IMR-90 (cell line): Measurements from ENCODE around the gene PLVAP. TPM values are rescaled to one million over a fixed set of nuclear protein-coding genes. Genes with fewer than 3 reads are reported as not detected.

Source experiments
- ATAC-seq: fragments of 200-7000 bp; cut with Tn5 transposase; 2 replicates; pipeline ENCODE4 v1.9.1; 2020; ENCODE audit warnings: low read depth, mild to moderate bottlenecking, moderate library complexity
- BruUV-seq: library from RNA; stranded (reverse); fragments of 400-500 nt; replicated peaks from 2 replicates; lab custom pipeline; 2021; lab: Mats Ljungman, UMichigan
- CTCF ChIA-PET: fragments of 300-600 bp; formaldehyde crosslinking; extraction: SDS; loops from one replicate; lab custom pipeline; 2021; ENCODE audit warnings: antibody characterized with exemption; lab: Yijun Ruan, JAX
- POLR2A ChIA-PET: fragments of 300-600 bp; sonication (Branson Sonifier 250); formaldehyde crosslinking; loops from one replicate; lab custom pipeline; 2022; ENCODE audit warnings: antibody characterized with exemption; ENCODE audit not compliant: unreplicated experiment; lab: Charles Lee
- DNase-seq: peaks from one replicate; pipeline ENCODE4 v3.0.0; 2013
- H2AFZ ChIP-seq: replicated peaks from 2 replicates; pipeline ENCODE3; 2013; ENCODE audit warnings: low read length, mild to moderate bottlenecking; ENCODE audit not compliant: poor library complexity
- H2AK5ac ChIP-seq: 2 replicates; pipeline ENCODE4 v1.6.1; 2013; ENCODE audit warnings: low read depth, low read length, inconsistent platforms
- H2AK9ac ChIP-seq: replicated peaks from 2 replicates; pipeline ENCODE3; 2013; ENCODE audit warnings: mild to moderate bottlenecking, low read depth, low read length, moderate library complexity; ENCODE audit not compliant: poor library complexity
- H2BK120ac ChIP-seq: 2 replicates; pipeline ENCODE4 v1.6.1; 2013; ENCODE audit warnings: low read depth, low read length, inconsistent platforms
- H2BK15ac ChIP-seq: 3 replicates; pipeline ENCODE4 v1.6.1; 2013; ENCODE audit warnings: low read depth, low read length, inconsistent platforms
- H2BK20ac ChIP-seq: 2 replicates; pipeline ENCODE4 v1.6.1; 2013; ENCODE audit warnings: low read depth, mild to moderate bottlenecking, inconsistent platforms, low read length, moderate library complexity
- H2BK5ac ChIP-seq: 2 replicates; pipeline ENCODE4 v1.6.1; 2013; ENCODE audit warnings: mild to moderate bottlenecking, low read depth, low read length, inconsistent platforms; ENCODE audit not compliant: poor library complexity, severe bottlenecking
- H3K14ac ChIP-seq: replicated peaks from 2 replicates; pipeline ENCODE4 v1.6.1; 2013; ENCODE audit warnings: low read depth, low read length, inconsistent platforms
- H3K18ac ChIP-seq: 2 replicates; pipeline ENCODE4 v1.6.1; 2013; ENCODE audit warnings: low read depth, low read length, control low read depth
- H3K23ac ChIP-seq: 2 replicates; pipeline ENCODE4 v1.6.1; 2013; ENCODE audit warnings: low read depth, low read length, inconsistent platforms
- H3K27ac ChIP-seq: 2 replicates; pipeline ENCODE4 v1.5.1; 2013; ENCODE audit warnings: mild to moderate bottlenecking, control low read depth, low read length; ENCODE audit not compliant: insufficient read depth
- H3K27me3 ChIP-seq: 2 replicates; pipeline ENCODE4 v1.6.1; 2013; ENCODE audit warnings: low read length; ENCODE audit not compliant: control insufficient read depth, insufficient read depth
- H3K36me3 ChIP-seq: 2 replicates; pipeline ENCODE4 v1.6.1; 2013; ENCODE audit warnings: low read length, mixed read lengths; ENCODE audit not compliant: control insufficient read depth, insufficient read depth
- H3K4ac ChIP-seq: 2 replicates; pipeline ENCODE4 v1.6.1; 2013; ENCODE audit warnings: low read depth, low read length, inconsistent platforms
- H3K4me1 ChIP-seq: 2 replicates; pipeline ENCODE4 v1.6.1; 2013; ENCODE audit warnings: low read length, mixed read lengths; ENCODE audit not compliant: control insufficient read depth, insufficient read depth
- H3K4me2 ChIP-seq: 2 replicates; pipeline ENCODE4 v1.6.1; 2013; ENCODE audit warnings: low read depth, mild to moderate bottlenecking, control low read depth, low read length, moderate library complexity
- H3K4me3 ChIP-seq: 2 replicates; pipeline ENCODE4 v1.5.1; 2013; ENCODE audit warnings: low read depth, mild to moderate bottlenecking, control low read depth, low read length, moderate library complexity; ENCODE audit not compliant: insufficient read depth
- H3K56ac ChIP-seq: 2 replicates; pipeline ENCODE4 v1.6.1; 2013; ENCODE audit warnings: low read length, inconsistent platforms; ENCODE audit not compliant: insufficient read depth; ENCODE audit errors: extremely low read depth
- H3K79me1 ChIP-seq, 2 experiments: 2 replicates each; pipeline ENCODE4 v1.6.1; 2013; ENCODE audit warnings: low read length in 2 of 2, inconsistent platforms in 1 of 2, low read depth in 1 of 2
- H3K9ac ChIP-seq: 2 replicates; pipeline ENCODE4 v1.6.1; 2013; ENCODE audit warnings: low read depth, low read length, control low read depth
- H3K9me1 ChIP-seq: 2 replicates; pipeline ENCODE4 v1.6.1; 2013; ENCODE audit warnings: low read length, inconsistent platforms; ENCODE audit not compliant: insufficient read depth
- H3K9me3 ChIP-seq: 2 replicates; pipeline ENCODE4 v1.6.1; 2013; ENCODE audit warnings: low read length; ENCODE audit not compliant: control insufficient read depth, insufficient read depth
- H4K20me1 ChIP-seq: 2 replicates; pipeline ENCODE4 v1.6.1; 2013; ENCODE audit warnings: low read length, inconsistent platforms; ENCODE audit not compliant: insufficient read depth
- H4K5ac ChIP-seq: 2 replicates; pipeline ENCODE4 v1.6.1; 2013; ENCODE audit warnings: mild to moderate bottlenecking, low read depth, low read length, control low read depth
- H4K8ac ChIP-seq, 2 experiments: 2 replicates each; pipeline ENCODE4 v1.6.1; 2013; ENCODE audit warnings: low read depth in 2 of 2, low read length in 2 of 2, control low read depth in 1 of 2, inconsistent platforms in 1 of 2
- H4K91ac ChIP-seq: 2 replicates; pipeline ENCODE4 v1.6.1; 2013; ENCODE audit warnings: low read depth, low read length, inconsistent platforms; ENCODE audit not compliant: insufficient read depth
- CEBPB ChIP-seq: IDR thresholded peaks from 2 replicates; pipeline ENCODE4 v1.6.1; 2012; ENCODE audit warnings: low read depth, low read length, improper control_type of control experiment
- RAD21 ChIP-seq: IDR thresholded peaks from 2 replicates; pipeline ENCODE4 v1.6.1; 2012; ENCODE audit warnings: low read length, improper control_type of control experiment
- WGBS, 2 experiments: methylation state at CpG; one replicate each; pipeline versions ENCODE4 v1.1.5 to v1.1.7; 2013; ENCODE audit warnings: missing lambda C conversion rate in 2 of 2; ENCODE audit not compliant: insufficient read length in 1 of 2; ENCODE audit errors: extremely low coverage in 2 of 2; 5-methylcytosine and 5-hydroxymethylcytosine counted together
- dilution Hi-C: fragments of 300-500 bp; cut with HindIII; formaldehyde crosslinking; loops from one replicate; pipeline ENCODE4 v1.14.3; 2018; ENCODE audit warnings: low sequenced_read_pairs; ENCODE audit not compliant: unreplicated experiment
- in situ Hi-C: fragments of 300-500 bp; cut with MboI; formaldehyde crosslinking; loops from 3 replicates; pipeline ENCODE4 v1.14.3; 2019; ENCODE audit warnings: low sequenced_read_pairs, inconsistent platforms, mixed read lengths
- intact Hi-C: fragments of 100-400 bp; cut with micrococcal nuclease; formaldehyde crosslinking; loops from 2 replicates; pipeline ENCODE4 v1.10.0; 2022
- polyA plus RNA-seq, 3 experiments: library from polyadenylated mRNA; depleted of rRNA; stranded (reverse); fragments of >200 nt; gene quantifications; 2 replicates each; pipeline ENCODE4 v1.2.3, GENCODE V29; 2012; ENCODE audit warnings: low replicate concordance in 1 of 3
- total RNA-seq: library from RNA; depleted of rRNA; stranded (reverse); fragments of >200 nt; gene quantifications from 2 replicates; pipeline ENCODE4 v1.2.3, GENCODE V29; 2012

PLVAP gene
- total and polyA plus RNA-seq, 2 of the 4 experiments (the other 2 are of a cell fraction) = not detected

DNA sequence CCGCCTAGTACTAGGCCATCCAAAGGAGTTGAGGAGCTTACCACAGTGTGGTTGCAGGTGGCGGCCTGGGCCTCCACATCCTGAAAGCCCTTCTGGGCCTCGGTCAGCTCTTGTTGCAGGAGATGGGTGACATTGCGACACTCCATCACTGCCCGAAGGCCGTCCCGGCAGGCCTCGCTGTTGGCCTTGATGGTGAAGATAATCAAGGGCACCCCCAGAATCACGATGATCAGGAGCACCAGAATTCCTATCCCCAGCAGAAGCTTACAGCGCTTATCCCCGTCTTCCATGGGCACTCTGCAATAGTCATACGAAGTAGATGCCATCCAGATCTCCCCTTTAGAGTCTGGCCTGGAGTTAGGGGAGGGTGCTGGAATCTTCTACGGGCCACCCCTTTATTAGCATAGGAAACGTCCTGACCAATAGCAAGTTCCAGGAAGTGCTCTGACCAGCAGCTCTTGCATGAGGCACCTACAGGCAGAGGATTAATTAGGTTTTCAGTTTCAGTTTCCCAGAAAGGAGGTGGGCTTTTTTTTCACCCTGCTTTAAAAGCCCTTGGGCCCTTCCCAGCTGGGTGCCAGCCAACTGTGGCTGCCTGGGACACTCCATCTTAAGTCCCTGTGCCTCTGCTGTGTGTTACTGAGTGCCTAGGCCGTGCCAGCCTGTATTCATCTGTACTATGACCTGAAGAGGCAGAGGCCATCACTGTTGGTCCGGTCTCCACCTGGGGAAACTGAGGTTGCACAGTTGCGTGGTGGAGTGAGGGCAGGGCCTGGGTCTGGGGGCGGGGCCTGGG, 28.3 kb upstream of the PLVAP start, which contains the start of gene BST2:
TSS of gene BST2 (minus strand) at position 381 of the 796 bp plus-strand sequence. CDS start at position 326, 55 bp downstream.
- BruUV-seq = no TSS peak
- Histone ChIP-seq H2AFZ (peak within 1 kb of the TSS; percentile 73), H3K9me1 (peaks cover 2% of the 10 kb centered on the region; the same call in 1 of the 2 replicates)

More for the DNA sequence above, 28.3 kb upstream of the PLVAP start, which contains the start of gene BST2:
- Histone ChIP-seq H3K23ac (no peak within 1 kb of the TSS), H3K79me1 (no peaks in the 10 kb centered on the region), H3K56ac (no peak within 1 kb of the TSS), H4K5ac (peak within 1 kb of the TSS; percentile 70), H3K14ac (no peak within 1 kb of the TSS), H4K8ac (peak within 1 kb of the TSS; percentile 21 to 78; a peak in 2 of 4 replicates), H3K18ac (no peak within 1 kb of the TSS), H3K9ac (no peak within 1 kb of the TSS), H2AK5ac (no peak within 1 kb of the TSS), H3K36me3 (no peaks in the 10 kb centered on the region), H2BK120ac (no peak within 1 kb of the TSS), H2BK5ac (no peak within 1 kb of the TSS), H3K4me1 (no peaks in the 10 kb centered on the region), H4K91ac (no peak within 1 kb of the TSS), H3K27ac (no peak within 1 kb of the TSS), H3K4ac (no peak within 1 kb of the TSS), H3K27me3 (no peaks in the 10 kb centered on the region), H2BK20ac (no peak within 1 kb of the TSS), H2BK15ac (no peak within 1 kb of the TSS), H3K4me3 (no peak within 1 kb of the TSS), H2AK9ac (peak within 1 kb of the TSS; percentile 60), H3K4me2 (no peak within 1 kb of the TSS), H4K20me1 (no peaks in the 10 kb centered on the region), H3K9me3 (no peaks in the 10 kb centered on the region)
- TF ChIP-seq RAD21 (no peak), CEBPB (peak; percentile 67)
- intact Hi-C loops = no loop called here
- no CpG with 5 or more reads among the region's 18 CpGs for WGBS, 2 experiments
- in situ Hi-C loops = no loop called here
- ChIA-PET CTCF (no interaction called here), POLR2A (interaction anchor here (1.0 kb wide), 1 partner anchor 96 kb away, joined by 4 read pairs; the partner anchor contains the start of gene DDA1)
- dilution Hi-C loops = no loop called here
- DNase-seq = peak; percentile 37
- ATAC-seq = peak; percentile 92
